Calu3 (cell line): ENCODE results near the gene ALG8. TPM values are rescaled to one million over a fixed set of nuclear protein-coding genes. Genes with fewer than 3 reads are reported as not detected.

Experiments used
- BruUV-seq: library from RNA; stranded (reverse); fragments of 400-500 nt; replicated peaks from 2 replicates; lab custom pipeline; 2021; lab: Mats Ljungman, UMichigan
- CTCF ChIA-PET: fragments of 300-600 bp; sonication (Branson Sonifier 250); formaldehyde crosslinking; loops from one replicate; lab custom pipeline; 2022; ENCODE audit warnings: antibody characterized with exemption; lab: Charles Lee
- DNase-seq: peaks from one replicate; pipeline ENCODE4 v3.0.0; 2022
- H3K27ac Mint-ChIP-seq: one replicate; pipeline ENCODE4 v1.8.0; 2022; ENCODE audit warnings: mixed read lengths; ENCODE audit not compliant: unreplicated experiment
- H3K27me3 Mint-ChIP-seq: one replicate; pipeline ENCODE4 v1.8.0; 2022; ENCODE audit warnings: mixed read lengths; ENCODE audit not compliant: unreplicated experiment
- H3K36me3 Mint-ChIP-seq: one replicate; pipeline ENCODE4 v1.8.0; 2022; ENCODE audit warnings: mild to moderate bottlenecking, moderate library complexity, mixed read lengths; ENCODE audit not compliant: insufficient read depth, unreplicated experiment
- H3K4me1 Mint-ChIP-seq: one replicate; pipeline ENCODE4 v1.8.0; 2022; ENCODE audit warnings: mild to moderate bottlenecking, low read depth, mixed read lengths; ENCODE audit not compliant: unreplicated experiment
- H3K4me3 Mint-ChIP-seq: one replicate; pipeline ENCODE4 v1.8.0; 2022; ENCODE audit warnings: mild to moderate bottlenecking, low read depth, moderate library complexity, mixed read lengths; ENCODE audit not compliant: unreplicated experiment
- H3K9me3 Mint-ChIP-seq: one replicate; pipeline ENCODE4 v1.8.0; 2022; ENCODE audit warnings: low read depth, mixed read lengths; ENCODE audit not compliant: unreplicated experiment
- intact Hi-C: fragments of 100-400 bp; cut with micrococcal nuclease; formaldehyde crosslinking; loops from one replicate; pipeline ENCODE4 v1.10.0; 2022; ENCODE audit not compliant: unreplicated experiment
- total RNA-seq: library from RNA; stranded (reverse); gene quantifications from 2 replicates; pipeline ENCODE4 v1.2.3, GENCODE V29; 2022
- TF ChIP-seq, protein P1 (sequence below): fragments of 200-600 bp; IDR thresholded peaks from one replicate; pipeline ENCODE4 v1.8.0; 2022; ENCODE audit warnings: antibody characterized with exemption; ENCODE audit not compliant: unreplicated experiment

ALG8 gene
- total RNA-seq, 1 experiment from 2014 or later = 85.7 TPM

DNA sequence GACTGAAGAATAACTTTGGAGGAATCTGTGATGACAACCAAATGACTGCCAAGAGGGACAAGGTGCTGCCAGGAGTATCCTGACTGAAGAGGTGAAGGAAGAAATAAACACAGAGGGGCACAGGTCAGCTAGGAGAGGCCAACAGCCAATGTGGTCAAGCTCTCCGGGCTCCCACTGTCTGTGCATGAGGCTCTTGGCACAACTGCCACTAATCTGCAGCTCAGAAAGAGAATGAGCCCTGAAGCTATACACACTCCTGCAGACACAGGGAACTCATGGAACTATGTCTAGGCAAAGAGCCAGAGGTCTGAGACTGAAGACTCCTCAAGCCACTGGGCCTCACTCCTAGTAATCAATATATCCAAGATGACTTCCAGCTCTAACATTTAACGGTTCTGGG lies 68.8 kb downstream of the ALG8 start:
- H3K36me3 Mint-ChIP-seq = peaks cover 38% of the 10 kb centered on the region
- H3K9me3 Mint-ChIP-seq = no peaks in the 10 kb centered on the region
- intact Hi-C loops = no loop called here
- CTCF ChIA-PET = no interaction called here
- no peak overlapping the region for H3K27ac Mint-ChIP-seq
- H3K27me3 Mint-ChIP-seq = no peaks in the 10 kb centered on the region
- H3K4me3 Mint-ChIP-seq = no peak overlapping the region
- no TSS peak for BruUV-seq
- peaks cover 28% of the 10 kb centered on the region for H3K4me1 Mint-ChIP-seq
- DNase-seq = no peak
- TF ChIP-seq, protein P1, sequence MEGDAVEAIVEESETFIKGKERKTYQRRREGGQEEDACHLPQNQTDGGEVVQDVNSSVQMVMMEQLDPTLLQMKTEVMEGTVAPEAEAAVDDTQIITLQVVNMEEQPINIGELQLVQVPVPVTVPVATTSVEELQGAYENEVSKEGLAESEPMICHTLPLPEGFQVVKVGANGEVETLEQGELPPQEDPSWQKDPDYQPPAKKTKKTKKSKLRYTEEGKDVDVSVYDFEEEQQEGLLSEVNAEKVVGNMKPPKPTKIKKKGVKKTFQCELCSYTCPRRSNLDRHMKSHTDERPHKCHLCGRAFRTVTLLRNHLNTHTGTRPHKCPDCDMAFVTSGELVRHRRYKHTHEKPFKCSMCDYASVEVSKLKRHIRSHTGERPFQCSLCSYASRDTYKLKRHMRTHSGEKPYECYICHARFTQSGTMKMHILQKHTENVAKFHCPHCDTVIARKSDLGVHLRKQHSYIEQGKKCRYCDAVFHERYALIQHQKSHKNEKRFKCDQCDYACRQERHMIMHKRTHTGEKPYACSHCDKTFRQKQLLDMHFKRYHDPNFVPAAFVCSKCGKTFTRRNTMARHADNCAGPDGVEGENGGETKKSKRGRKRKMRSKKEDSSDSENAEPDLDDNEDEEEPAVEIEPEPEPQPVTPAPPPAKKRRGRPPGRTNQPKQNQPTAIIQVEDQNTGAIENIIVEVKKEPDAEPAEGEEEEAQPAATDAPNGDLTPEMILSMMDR = no peak

DNA sequence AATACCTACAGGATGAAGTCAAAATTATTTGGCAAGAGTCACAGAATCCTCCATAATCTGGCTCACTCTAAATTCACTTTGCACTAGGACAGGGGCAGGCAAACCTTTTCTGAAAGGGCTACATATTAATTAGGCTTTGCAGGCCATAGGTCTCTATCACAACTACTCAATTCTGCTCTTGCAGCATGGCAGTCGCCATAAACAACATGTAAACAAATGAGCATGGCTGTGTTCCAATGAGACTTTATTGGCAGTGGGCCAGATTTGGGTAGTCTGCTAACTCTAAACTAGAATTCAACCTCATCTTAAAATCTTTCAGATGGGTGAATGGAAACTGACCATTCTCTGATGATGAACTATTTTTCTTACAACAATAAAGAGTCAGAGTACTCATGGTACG lies 70.0 kb downstream of the ALG8 start:
- TF ChIP-seq, protein P1 = no peak
- CTCF ChIA-PET = no interaction called here
- intact Hi-C loops = no loop called here
- H3K36me3 Mint-ChIP-seq = peaks cover 40% of the 10 kb centered on the region
- H3K27ac Mint-ChIP-seq = no peak overlapping the region
- H3K27me3 Mint-ChIP-seq = no peaks in the 10 kb centered on the region
- peaks cover 18% of the 10 kb centered on the region for H3K4me1 Mint-ChIP-seq
- no TSS peak for BruUV-seq
- DNase-seq = no peak
- no peak overlapping the region for H3K4me3 Mint-ChIP-seq
- H3K9me3 Mint-ChIP-seq = no peaks in the 10 kb centered on the region

DNA sequence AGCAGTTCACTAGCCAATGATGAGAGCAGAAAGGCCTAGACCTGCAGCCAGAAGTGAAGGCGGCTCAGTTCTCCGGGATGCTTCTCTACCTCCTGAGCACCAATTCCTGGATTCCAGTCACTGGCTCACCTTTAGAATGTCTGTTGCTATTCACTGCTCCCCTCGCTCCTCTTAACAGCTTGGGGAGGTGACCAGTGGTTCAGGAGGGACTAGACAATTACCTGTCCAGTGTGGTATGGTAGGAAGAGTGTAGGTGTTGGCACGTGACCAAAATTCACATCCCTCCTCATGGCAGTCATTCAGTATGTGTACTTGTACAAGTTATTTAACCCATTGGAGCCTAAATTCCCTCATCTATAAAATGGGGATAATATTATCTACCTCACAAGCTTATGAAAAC lies 71.7 kb downstream of the ALG8 start:
- no TSS peak for BruUV-seq
- peaks cover 40% of the 10 kb centered on the region for H3K36me3 Mint-ChIP-seq
- H3K4me1 Mint-ChIP-seq = peaks cover 15% of the 10 kb centered on the region
- no peaks in the 10 kb centered on the region for H3K27me3 Mint-ChIP-seq
- peak overlapping the region; percentile 20 for H3K27ac Mint-ChIP-seq
- TF ChIP-seq, protein P1 = no peak
- CTCF ChIA-PET = no interaction called here
- H3K4me3 Mint-ChIP-seq = no peak overlapping the region
- intact Hi-C loops = no loop called here
- no peaks in the 10 kb centered on the region for H3K9me3 Mint-ChIP-seq
- no peak for DNase-seq

DNA sequence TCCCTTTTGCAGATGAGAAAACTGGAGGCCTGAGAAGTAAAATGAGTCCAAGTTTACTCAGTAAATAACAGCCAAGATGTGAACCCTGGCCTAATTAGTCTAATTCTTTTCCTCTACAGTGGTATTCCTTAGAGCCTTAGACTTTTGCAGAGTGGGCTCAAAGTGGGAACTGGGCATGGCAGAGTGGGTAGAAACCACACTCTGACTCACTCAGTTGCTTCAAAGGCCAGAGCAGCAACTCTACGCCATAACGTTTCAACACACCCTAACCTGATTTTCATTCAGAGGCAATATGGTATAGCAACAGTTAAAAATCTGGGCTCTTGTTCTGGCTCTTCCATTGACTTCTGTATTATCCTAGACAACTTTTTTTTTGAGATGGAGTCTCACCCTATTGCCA lies 73.0 kb downstream of the ALG8 start:
- peaks cover 34% of the 10 kb centered on the region for H3K36me3 Mint-ChIP-seq
- CTCF ChIA-PET = interaction anchor here (0.5 kb wide), 1 partner anchor 39 kb away, joined by 3 read pairs; no protein-coding TSS in a partner anchor
- no peaks in the 10 kb centered on the region for H3K9me3 Mint-ChIP-seq
- DNase-seq = no peak
- peaks cover 3% of the 10 kb centered on the region for H3K4me1 Mint-ChIP-seq
- TF ChIP-seq, protein P1 = no peak
- no peak overlapping the region for H3K27ac Mint-ChIP-seq
- intact Hi-C loops = no loop called here
- BruUV-seq = no TSS peak
- H3K4me3 Mint-ChIP-seq = no peak overlapping the region
- no peaks in the 10 kb centered on the region for H3K27me3 Mint-ChIP-seq
